ENCODE data around the gene CD70.
"Not testable (repeated sequence)": the region's sequence is repeated elsewhere in the genome, so short reads cannot be mapped to it uniquely, and the experiment has no call there.

CD70 gene

GRCh38 chr19:6556480-6557195 is 34.3 kb downstream of the CD70 start:
- Mint-ChIP-seq H3K4me3 (no peak overlapping the region), H3K27ac (no peak overlapping the region), H3K4me1 (peaks cover 5% of the 10 kb centered on the region), H3K36me3 (no peaks in the 10 kb centered on the region), H3K9me3 (no peaks in the 10 kb centered on the region), H3K27me3 (no peaks in the 10 kb centered on the region)

GRCh38 chr19:6556043-6556449 is 34.9 kb downstream of the CD70 start:
- Mint-ChIP-seq H3K27ac (no peak overlapping the region), H3K27me3 (no peaks in the 10 kb centered on the region), H3K4me1 (peaks cover 5% of the 10 kb centered on the region), H3K4me3 (no peak overlapping the region), H3K9me3 (no peaks in the 10 kb centered on the region), H3K36me3 (no peaks in the 10 kb centered on the region)

GRCh38 chr19:6551607-6552450 is 39.1 kb downstream of the CD70 start:
- H3K27me3 Mint-ChIP-seq, result no peaks in the 10 kb centered on the region
- H3K36me3 Mint-ChIP-seq, result no peaks in the 10 kb centered on the region
- H3K9me3 Mint-ChIP-seq, result no peaks in the 10 kb centered on the region
- no peak overlapping the region for H3K27ac Mint-ChIP-seq
- peaks cover 5% of the 10 kb centered on the region for H3K4me1 Mint-ChIP-seq
- H3K4me3 Mint-ChIP-seq, result no peak overlapping the region

- Mint-ChIP-seq H3K36me3 (no peaks in the 10 kb centered on the region), H3K4me1 (peaks cover 5% of the 10 kb centered on the region), H3K27me3 (no peaks in the 10 kb centered on the region), H3K4me3 (no peak overlapping the region), H3K27ac (no peak overlapping the region), H3K9me3 (no peaks in the 10 kb centered on the region)
Observed at GRCh38 chr19:6551091-6551490, 39.9 kb downstream of the CD70 start.

- H3K27ac Mint-ChIP-seq, H3K36me3 Mint-ChIP-seq, H3K4me3 Mint-ChIP-seq, H3K4me1 Mint-ChIP-seq, H3K27me3 Mint-ChIP-seq, H3K9me3 Mint-ChIP-seq: not testable (repeated sequence)
Observed at GRCh38 chr19:6550679-6551078, 40.3 kb downstream of the CD70 start.

GRCh38 chr19:6543866-6544347 is 47.0 kb downstream of the CD70 start:
- Mint-ChIP-seq H3K36me3 (no peaks in the 10 kb centered on the region), H3K27me3 (no peaks in the 10 kb centered on the region)

GRCh38 chr19:6540918-6541689 is 49.8 kb downstream of the CD70 start:
- Mint-ChIP-seq H3K4me1 (peaks cover 12% of the 10 kb centered on the region), H3K9me3 (no peaks in the 10 kb centered on the region), H3K27ac (no peak overlapping the region), H3K4me3 (no peak overlapping the region), H3K27me3 (no peaks in the 10 kb centered on the region), H3K36me3 (no peaks in the 10 kb centered on the region)

More at GRCh38 chr19:6543866-6544347, 47.0 kb downstream of the CD70 start:
- H3K9me3 Mint-ChIP-seq, result no peaks in the 10 kb centered on the region
- H3K4me3 Mint-ChIP-seq, result no peak overlapping the region
- peak overlapping the region; percentile 9 for H3K27ac Mint-ChIP-seq
- no peaks in the 10 kb centered on the region for H3K4me1 Mint-ChIP-seq

- Mint-ChIP-seq H3K4me3 (no peak overlapping the region), H3K9me3 (no peaks in the 10 kb centered on the region), H3K27ac (no peak overlapping the region), H3K4me1 (peaks cover 18% of the 10 kb centered on the region), H3K27me3 (peaks cover 3% of the 10 kb centered on the region), H3K36me3 (no peaks in the 10 kb centered on the region)
Observed at GRCh38 chr19:6539514-6539913, 51.4 kb downstream of the CD70 start.
